Osteoblast (primary cell): ENCODE results near the gene TECPR2. TPM values are rescaled to one million over a fixed set of nuclear protein-coding genes. Genes with fewer than 3 reads are reported as not detected.

ENCODE experiments used
- DNase-seq: peaks from one replicate; pipeline ENCODE4 v3.0.0; 2011; ENCODE audit warnings: low spot score, mixed read lengths; ENCODE audit not compliant: insufficient read length; ENCODE audit errors: missing footprints
- H2AFZ ChIP-seq: 2 replicates; pipeline ENCODE4 v1.6.0; 2011; ENCODE audit warnings: mild to moderate bottlenecking, low read length
- H3K27ac ChIP-seq: 2 replicates; pipeline ENCODE4 v1.5.1; 2011; ENCODE audit warnings: mild to moderate bottlenecking, low read depth, low read length, moderate library complexity
- H3K27me3 ChIP-seq: 2 replicates; pipeline ENCODE4 v1.6.0; 2012; ENCODE audit warnings: mild to moderate bottlenecking, control low read depth, inconsistent platforms, low read length, moderate library complexity; ENCODE audit not compliant: insufficient read depth
- H3K36me3 ChIP-seq: 2 replicates; pipeline ENCODE4 v1.5.1; 2011; ENCODE audit warnings: mild to moderate bottlenecking, low read length, control low read depth, moderate library complexity; ENCODE audit not compliant: insufficient read depth
- H3K4me1 ChIP-seq: 2 replicates; pipeline ENCODE4 v1.5.1; 2011; ENCODE audit warnings: mild to moderate bottlenecking, low read length, control low read depth, moderate library complexity; ENCODE audit not compliant: insufficient read depth
- H3K4me2 ChIP-seq: 2 replicates; pipeline ENCODE4 v1.6.0; 2011; ENCODE audit warnings: mild to moderate bottlenecking, low read length; ENCODE audit not compliant: insufficient read depth
- H3K4me3 ChIP-seq: fragments of 200-600 bp; sonication (generic); 3 replicates; pipeline ENCODE4 v1.5.1; 2012; ENCODE audit warnings: mild to moderate bottlenecking, low read length, inconsistent platforms; ENCODE audit not compliant: insufficient read depth
- H3K79me2 ChIP-seq: 2 replicates; pipeline ENCODE4 v1.6.0; 2012; ENCODE audit warnings: mild to moderate bottlenecking, low read length, control low read depth, inconsistent platforms; ENCODE audit not compliant: insufficient read depth
- H3K9me3 ChIP-seq: 2 replicates; pipeline ENCODE4 v1.5.1; 2011; ENCODE audit warnings: low read depth, low read length, control low read depth
- H4K20me1 ChIP-seq: 2 replicates; pipeline ENCODE4 v1.6.0; 2012; ENCODE audit warnings: mild to moderate bottlenecking, low read length, control low read depth; ENCODE audit not compliant: insufficient read depth
- total RNA-seq: library from RNA; depleted of rRNA; stranded (reverse); fragments of >200 nt; gene quantifications from 2 replicates; pipeline ENCODE4 v1.2.3, GENCODE V29; 2012
- TF ChIP-seq, protein P1 (sequence below): IDR thresholded peaks from 2 replicates; pipeline ENCODE4 v1.5.1; 2011; ENCODE audit warnings: mild to moderate bottlenecking, low read depth, low read length, moderate library complexity; ENCODE audit errors: extremely low read depth

The TECPR2 gene
- total RNA-seq, 1 donor: 13.0 TPM

DNA sequence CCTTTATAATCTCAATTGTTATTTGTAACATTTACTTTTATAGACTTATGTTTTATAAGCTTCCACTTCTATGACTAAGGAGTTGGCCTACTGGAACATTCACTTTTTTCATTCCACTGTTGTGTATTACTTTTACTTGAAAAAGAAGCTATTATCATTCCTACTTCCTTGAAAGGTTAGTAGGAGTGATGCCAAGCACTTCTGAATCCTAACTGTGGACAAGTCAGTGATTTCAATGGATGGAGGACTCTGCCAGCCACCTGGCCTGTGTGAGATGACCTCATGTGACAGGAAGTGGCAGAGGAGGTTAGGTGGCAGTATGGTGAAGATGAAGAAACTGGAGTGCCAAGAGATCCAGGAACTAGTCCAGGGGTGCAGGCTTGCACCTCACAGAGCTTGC, 46.0 kb downstream of the TECPR2 start:
- peak; percentile 59 for DNase-seq
- H3K4me2 ChIP-seq: no peak overlapping the region
- TF ChIP-seq, protein P1, sequence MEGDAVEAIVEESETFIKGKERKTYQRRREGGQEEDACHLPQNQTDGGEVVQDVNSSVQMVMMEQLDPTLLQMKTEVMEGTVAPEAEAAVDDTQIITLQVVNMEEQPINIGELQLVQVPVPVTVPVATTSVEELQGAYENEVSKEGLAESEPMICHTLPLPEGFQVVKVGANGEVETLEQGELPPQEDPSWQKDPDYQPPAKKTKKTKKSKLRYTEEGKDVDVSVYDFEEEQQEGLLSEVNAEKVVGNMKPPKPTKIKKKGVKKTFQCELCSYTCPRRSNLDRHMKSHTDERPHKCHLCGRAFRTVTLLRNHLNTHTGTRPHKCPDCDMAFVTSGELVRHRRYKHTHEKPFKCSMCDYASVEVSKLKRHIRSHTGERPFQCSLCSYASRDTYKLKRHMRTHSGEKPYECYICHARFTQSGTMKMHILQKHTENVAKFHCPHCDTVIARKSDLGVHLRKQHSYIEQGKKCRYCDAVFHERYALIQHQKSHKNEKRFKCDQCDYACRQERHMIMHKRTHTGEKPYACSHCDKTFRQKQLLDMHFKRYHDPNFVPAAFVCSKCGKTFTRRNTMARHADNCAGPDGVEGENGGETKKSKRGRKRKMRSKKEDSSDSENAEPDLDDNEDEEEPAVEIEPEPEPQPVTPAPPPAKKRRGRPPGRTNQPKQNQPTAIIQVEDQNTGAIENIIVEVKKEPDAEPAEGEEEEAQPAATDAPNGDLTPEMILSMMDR: no peak
- peaks cover 13% of the 10 kb centered on the region for H3K36me3 ChIP-seq
- H3K4me3 ChIP-seq: no peak overlapping the region
- H3K79me2 ChIP-seq: no peaks in the 10 kb centered on the region
- no peak overlapping the region for H2AFZ ChIP-seq
- H3K9me3 ChIP-seq: no peaks in the 10 kb centered on the region
- H4K20me1 ChIP-seq: no peaks in the 10 kb centered on the region
- no peak overlapping the region for H3K27ac ChIP-seq
- H3K4me1 ChIP-seq: no peaks in the 10 kb centered on the region
- H3K27me3 ChIP-seq: no peaks in the 10 kb centered on the region

DNA sequence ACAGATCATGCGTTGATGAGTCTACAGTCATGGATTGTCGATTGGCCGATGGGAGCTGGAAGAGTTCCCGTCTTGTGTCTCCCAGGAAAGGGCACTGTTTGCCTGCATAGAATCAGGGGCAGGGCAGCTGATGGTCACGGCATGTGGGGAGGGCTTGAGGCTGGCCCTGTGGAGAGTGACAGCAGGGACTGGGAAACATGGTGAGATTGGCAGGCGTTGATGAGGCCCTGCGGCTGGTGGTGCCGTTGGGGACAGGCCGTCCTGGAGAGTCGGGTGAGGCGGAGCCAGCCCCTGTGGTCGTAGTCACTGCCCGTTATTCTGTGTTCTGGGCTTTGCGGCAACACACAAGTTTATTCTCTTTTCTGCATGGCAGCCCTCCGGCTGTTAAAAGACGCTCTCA, 52.9 kb downstream of the TECPR2 start:
- no peak for DNase-seq
- Histone ChIP-seq H2AFZ (no peak overlapping the region), H3K79me2 (no peaks in the 10 kb centered on the region), H3K27me3 (no peaks in the 10 kb centered on the region), H3K4me3 (no peak overlapping the region), H4K20me1 (no peaks in the 10 kb centered on the region), H3K4me1 (no peaks in the 10 kb centered on the region), H3K36me3 (peaks cover 9% of the 10 kb centered on the region), H3K4me2 (no peak overlapping the region), H3K9me3 (no peaks in the 10 kb centered on the region), H3K27ac (no peak overlapping the region)
- TF ChIP-seq, protein P1: no peak

DNA sequence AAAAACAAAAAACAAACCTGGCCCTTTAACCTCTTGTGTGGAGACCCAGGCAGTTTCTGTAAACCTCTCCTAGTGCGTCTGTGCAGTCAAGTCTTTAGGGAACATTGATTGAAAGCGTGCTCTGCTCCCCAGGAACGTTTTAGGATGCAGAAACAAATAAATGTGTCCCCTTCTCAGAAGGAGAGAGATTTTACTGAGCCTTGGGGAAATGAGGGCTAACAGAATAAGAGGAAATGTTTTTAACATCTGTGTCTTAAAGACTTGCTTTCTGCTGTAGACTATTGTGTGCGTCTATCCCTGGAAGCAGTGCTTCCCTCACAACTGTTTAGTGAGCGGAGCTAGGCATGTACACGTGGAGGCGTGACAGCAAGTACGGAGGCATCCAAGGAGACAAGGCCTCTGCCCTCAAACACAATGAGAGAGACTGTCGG, 54.3 kb downstream of the TECPR2 start:
- Histone ChIP-seq H3K36me3 (peaks cover 9% of the 10 kb centered on the region), H3K4me1 (no peaks in the 10 kb centered on the region), H2AFZ (no peak overlapping the region), H3K4me3 (no peak overlapping the region), H3K79me2 (no peaks in the 10 kb centered on the region), H3K27me3 (no peaks in the 10 kb centered on the region), H4K20me1 (no peaks in the 10 kb centered on the region), H3K27ac (no peak overlapping the region), H3K9me3 (no peaks in the 10 kb centered on the region), H3K4me2 (no peak overlapping the region)
- TF ChIP-seq, protein P1: no peak
- peak; percentile 54 for DNase-seq

DNA sequence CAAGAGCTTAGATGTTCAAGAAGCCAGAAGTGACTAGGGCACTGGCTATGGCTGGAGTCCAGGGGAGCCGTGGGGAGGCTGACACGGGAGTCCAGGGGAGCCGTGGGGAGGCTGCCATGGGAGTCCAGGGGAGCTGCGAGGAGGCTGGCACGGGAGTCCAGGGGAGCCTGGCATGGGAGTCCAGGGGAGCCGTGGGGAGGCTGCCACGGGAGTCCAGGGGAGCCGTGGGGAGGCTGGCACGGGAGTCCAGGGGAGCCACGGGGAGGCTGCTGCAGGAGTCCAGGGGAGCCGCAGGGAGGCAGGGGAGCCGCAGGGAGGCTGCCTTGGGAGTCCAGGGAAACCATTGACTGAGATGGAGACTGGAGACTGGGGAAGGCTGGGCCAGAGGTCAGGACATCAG, 54.9 kb downstream of the TECPR2 start:
- TF ChIP-seq, protein P1: no peak
- no peak overlapping the region for H3K4me2 ChIP-seq
- peak; percentile 55 for DNase-seq
- H3K79me2 ChIP-seq: no peaks in the 10 kb centered on the region
- peaks cover 9% of the 10 kb centered on the region for H3K36me3 ChIP-seq
- H3K4me3 ChIP-seq: no peak overlapping the region
- no peaks in the 10 kb centered on the region for H3K27me3 ChIP-seq
- H3K9me3 ChIP-seq: no peaks in the 10 kb centered on the region
- no peak overlapping the region for H3K27ac ChIP-seq
- no peak overlapping the region for H2AFZ ChIP-seq
- H3K4me1 ChIP-seq: no peaks in the 10 kb centered on the region
- H4K20me1 ChIP-seq: no peaks in the 10 kb centered on the region
